Measurements from ENCODE around the gene PTX4. TPM values are rescaled to one million over a fixed set of nuclear protein-coding genes. Genes with fewer than 3 reads are reported as not detected.

The PTX4 gene, protein sequence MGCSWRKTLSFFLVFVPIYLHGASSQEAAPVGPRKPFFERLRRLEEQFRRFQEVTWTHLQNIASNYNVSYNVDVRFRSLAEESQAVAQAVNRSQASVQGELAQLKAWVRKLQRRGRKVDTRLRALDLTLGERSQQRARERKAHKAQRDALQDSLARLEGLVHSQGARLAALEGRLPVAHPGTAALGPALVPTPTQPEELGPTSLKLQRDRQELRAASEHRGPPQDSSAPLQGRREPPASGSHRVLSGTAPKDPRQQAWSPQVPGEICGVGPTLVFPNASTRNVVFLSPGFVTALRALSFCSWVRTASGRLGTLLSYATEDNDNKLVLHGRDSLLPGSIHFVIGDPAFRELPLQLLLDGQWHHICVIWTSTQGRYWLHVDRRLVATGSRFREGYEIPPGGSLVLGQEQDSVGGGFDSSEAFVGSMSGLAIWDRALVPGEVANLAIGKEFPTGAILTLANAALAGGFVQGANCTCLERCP
- 0.20 TPM in 1 of 2 replicates, not detected in the other for total RNA-seq (2021)
- long read RNA-seq: 0 reads

GRCh38 chr16:1488619-1489018 is at the start of gene PTX4:
Gene PTX4 (minus strand): TSS chr16:1488944. CDS start chr16:1488909, 35 bp downstream.
- TF ChIP-seq, protein P1, sequence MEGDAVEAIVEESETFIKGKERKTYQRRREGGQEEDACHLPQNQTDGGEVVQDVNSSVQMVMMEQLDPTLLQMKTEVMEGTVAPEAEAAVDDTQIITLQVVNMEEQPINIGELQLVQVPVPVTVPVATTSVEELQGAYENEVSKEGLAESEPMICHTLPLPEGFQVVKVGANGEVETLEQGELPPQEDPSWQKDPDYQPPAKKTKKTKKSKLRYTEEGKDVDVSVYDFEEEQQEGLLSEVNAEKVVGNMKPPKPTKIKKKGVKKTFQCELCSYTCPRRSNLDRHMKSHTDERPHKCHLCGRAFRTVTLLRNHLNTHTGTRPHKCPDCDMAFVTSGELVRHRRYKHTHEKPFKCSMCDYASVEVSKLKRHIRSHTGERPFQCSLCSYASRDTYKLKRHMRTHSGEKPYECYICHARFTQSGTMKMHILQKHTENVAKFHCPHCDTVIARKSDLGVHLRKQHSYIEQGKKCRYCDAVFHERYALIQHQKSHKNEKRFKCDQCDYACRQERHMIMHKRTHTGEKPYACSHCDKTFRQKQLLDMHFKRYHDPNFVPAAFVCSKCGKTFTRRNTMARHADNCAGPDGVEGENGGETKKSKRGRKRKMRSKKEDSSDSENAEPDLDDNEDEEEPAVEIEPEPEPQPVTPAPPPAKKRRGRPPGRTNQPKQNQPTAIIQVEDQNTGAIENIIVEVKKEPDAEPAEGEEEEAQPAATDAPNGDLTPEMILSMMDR (conservative IDR thresholded peaks at IDR 0.05): no peak
- Histone ChIP-seq H2BK120ac (ENCODE audit: low read depth, low read length, poor library complexity, severe bottlenecking) (no peak within 1 kb of the TSS), H3T11ph (ENCODE audit: low read length) (no peak within 1 kb of the TSS), H3K9ac (ENCODE audit: extremely low read depth, insufficient read length, low read length) (no peak within 1 kb of the TSS), H3K18ac (ENCODE audit: insufficient read length, low read depth, low read length) (no peak within 1 kb of the TSS), H3K56ac (ENCODE audit: insufficient read length, low read depth, low read length) (no peak within 1 kb of the TSS), H3K27me3 (ENCODE audit: insufficient read depth, low read length) (no peaks in the 10 kb centered on the region), H3K23ac (ENCODE audit: insufficient read length, low read depth, low read length) (no peak within 1 kb of the TSS), H2BK12ac (ENCODE audit: insufficient read length, low read depth, low read length) (no peak within 1 kb of the TSS), H3K27ac (ENCODE audit: insufficient read length, low read depth, low read length) (no peak within 1 kb of the TSS), H3K14ac (ENCODE audit: insufficient read depth, low read length) (no peak within 1 kb of the TSS), H2BK20ac (ENCODE audit: low read depth, low read length, poor library complexity, severe bottlenecking) (no peak within 1 kb of the TSS), H3K23me2 (ENCODE audit: insufficient read length, low read depth, low read length, poor library complexity, severe bottlenecking) (peaks cover 3% of the 10 kb centered on the region), H4K91ac (ENCODE audit: insufficient read length, low read depth, low read length) (no peak within 1 kb of the TSS), H3K4ac (ENCODE audit: low read depth, low read length) (no peak within 1 kb of the TSS), H4K8ac (replicated peaks; ENCODE audit: insufficient read length, low read depth, low read length) (no peak within 1 kb of the TSS), H4K5ac (ENCODE audit: insufficient read length, low read depth, low read length) (no peak within 1 kb of the TSS), H3K4me2 (ENCODE audit: insufficient read depth, insufficient read length, low read length) (no peak within 1 kb of the TSS), H3K79me1 (ENCODE audit: insufficient read depth, low read depth, low read length, poor library complexity, severe bottlenecking) (no peaks in the 10 kb centered on the region), H2AFZ (ENCODE audit: low read length) (no peak within 1 kb of the TSS), H2BK5ac (ENCODE audit: insufficient read length, low read length) (no peak within 1 kb of the TSS), H3K9me3 (ENCODE audit: control insufficient read depth, low read depth, low read length) (no peaks in the 10 kb centered on the region), H2BK15ac (ENCODE audit: low read depth, low read length) (no peak within 1 kb of the TSS; the same call in 1 of the 2 replicates), H4K20me1 (ENCODE audit: control insufficient read depth, insufficient read depth, insufficient read length) (no peaks in the 10 kb centered on the region), H3K4me1 (ENCODE audit: insufficient read depth, low read length) (no peaks in the 10 kb centered on the region; the same call in 1 of the 2 replicates), H3K79me2 (ENCODE audit: insufficient read depth, low read length) (no peaks in the 10 kb centered on the region), H2AK5ac (ENCODE audit: insufficient read length, low read length) (no peak within 1 kb of the TSS)
- no CpG with 5 or more reads among the region's 19 CpGs for WGBS (ENCODE audit: extremely low coverage, insufficient read length, low lambda C conversion rate)
- Mint-ChIP-seq H3K4me1 (peaks cover 4 to 7% of the 10 kb centered on the region in 2 experiments), H3K27ac (0 out of 7 replicates have a peak within 1 kb of the TSS, but pooled peaks of 1 of the 3 experiments have one; percentile 39), H3K9me3 (no peaks in the 10 kb centered on the region), H3K4me3 (no peak within 1 kb of the TSS), H3K36me3 (ENCODE audit: insufficient read depth in 1 of 3, low read depth in 3 of 3) (no peaks in the 10 kb centered on the region), H3K27me3 (ENCODE audit: low read depth) (peaks cover 25% of the 10 kb centered on the region)
- no peak for DNase-seq

Data from H9 (cell line).